GM18505 (cell line): ENCODE data around the gene IL16.
"Not testable (repeated sequence)": the region's sequence is repeated elsewhere in the genome, so short reads cannot be mapped to it uniquely, and the experiment has no call there.

Source experiments
- ATAC-seq: cut with Tn5 transposase; IDR thresholded peaks from one replicate; pipeline ENCODE4 v1.9.1; 2021; ENCODE audit not compliant: unreplicated experiment
- POLR2A ChIP-seq: IDR thresholded peaks from 4 replicates; pipeline ENCODE4 v1.6.1; 2011; ENCODE audit warnings: borderline replicate concordance; ENCODE audit not compliant: insufficient read depth, insufficient read length; ENCODE audit errors: extremely low read depth

Gene IL16

GRCh38 chr15:81196576-81197254 is at the start of gene IL16:
TSS of gene IL16 (plus strand) at chr15:81196879. CDS start at chr15:81225400, 28,521 bp downstream.
- no peak for ATAC-seq
- TF ChIP-seq POLR2A, result no peak

- no peak for TF ChIP-seq POLR2A
- ATAC-seq, result no peak
Observed at GRCh38 chr15:81151389-81151788, 45.3 kb upstream of the IL16 start.

GRCh38 chr15:81152339-81152738 is 44.3 kb upstream of the IL16 start:
- no peak for TF ChIP-seq POLR2A
- no peak for ATAC-seq

GRCh38 chr15:81152799-81153198 is 43.9 kb upstream of the IL16 start:
- no peak for ATAC-seq
- TF ChIP-seq POLR2A, result no peak

- no peak for TF ChIP-seq POLR2A
- ATAC-seq, result no peak
Observed at GRCh38 chr15:81155375-81156218, 41.1 kb upstream of the IL16 start.

- TF ChIP-seq POLR2A, result no peak
- ATAC-seq, result no peak
Observed at GRCh38 chr15:81156324-81156723, 40.4 kb upstream of the IL16 start.

GRCh38 chr15:81157195-81157938 is 39.3 kb upstream of the IL16 start:
- no peak for TF ChIP-seq POLR2A
- ATAC-seq, result no peak

GRCh38 chr15:81157939-81158223 is 38.8 kb upstream of the IL16 start:
- TF ChIP-seq POLR2A, result no peak
- ATAC-seq, result no peak

- not testable (repeated sequence) for ATAC-seq
Observed at GRCh38 chr15:81158561-81158960, 38.1 kb upstream of the IL16 start.

- no peak for TF ChIP-seq POLR2A
- ATAC-seq, result no peak
Observed at GRCh38 chr15:81160312-81161159, 36.1 kb upstream of the IL16 start.

GRCh38 chr15:81161160-81161673 is 35.5 kb upstream of the IL16 start:
- no peak for TF ChIP-seq POLR2A
- no peak for ATAC-seq

GRCh38 chr15:81161851-81162250 is 34.8 kb upstream of the IL16 start:
- TF ChIP-seq POLR2A, result no peak

More at GRCh38 chr15:81161851-81162250, 34.8 kb upstream of the IL16 start:
- ATAC-seq, result no peak
